ENCODE measurements around the gene OR4Q3. TPM values are rescaled to one million over a fixed set of nuclear protein-coding genes. Genes with fewer than 3 reads are reported as not detected.
"Not testable (repeated sequence)": the region's sequence is repeated elsewhere in the genome, so short reads cannot be mapped to it uniquely, and the experiment has no call there.

The OR4Q3 gene
- not detected in 2 replicates for total RNA-seq

DNA sequence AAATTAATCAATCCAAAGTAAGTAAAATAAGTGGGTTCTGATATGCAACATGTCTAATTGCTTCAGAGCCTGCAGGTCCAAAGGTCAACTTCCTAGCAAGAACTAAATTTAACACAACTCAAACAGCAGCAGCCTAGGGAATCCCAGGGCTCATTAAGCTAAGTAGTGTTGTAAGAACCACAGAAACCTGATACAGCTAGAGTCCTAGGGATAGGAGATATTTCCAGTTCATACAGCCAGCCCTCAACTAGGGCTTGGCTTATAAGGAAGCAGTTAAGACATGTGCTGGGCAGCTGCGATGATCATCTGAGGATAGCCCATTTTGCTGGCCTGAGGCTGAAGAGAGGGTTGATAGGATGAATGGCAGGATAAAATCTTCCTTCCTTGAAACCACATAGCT, at the start of gene OR4Q3:
Gene OR4Q3, plus strand, starts transcription at position 316 of the 400 bp plus-strand sequence.
- H3K36me3 ChIP-seq (ENCODE audit: control insufficient read depth, insufficient read depth, low read length), result no peaks in the 10 kb centered on the region
- no peak for DNase-seq (ENCODE audit: low read depth)
- no peak within 1 kb of the TSS for H3K4me3 ChIP-seq (ENCODE audit: low read depth, low read length)
- no peaks in the 10 kb centered on the region for H3K27me3 ChIP-seq (ENCODE audit: control insufficient read depth, insufficient read depth, low read length)
- TF ChIP-seq CTCF (IDR thresholded peaks at IDR 0.05; ENCODE audit: insufficient read depth, low read length, poor library complexity, severe bottlenecking), result no peak

- TF ChIP-seq CTCF (IDR thresholded peaks at IDR 0.05; ENCODE audit: insufficient read depth, low read length, poor library complexity, severe bottlenecking), result no peak
- Histone ChIP-seq H3K27me3 (ENCODE audit: control insufficient read depth, insufficient read depth, low read length) (no peaks in the 10 kb centered on the region), H3K36me3 (ENCODE audit: control insufficient read depth, insufficient read depth, low read length) (no peaks in the 10 kb centered on the region), H3K4me3 (ENCODE audit: low read depth, low read length) (no peak overlapping the region)
- no peak for DNase-seq (ENCODE audit: low read depth)
These were observed 14.0 kb upstream of the OR4Q3 start for GRCh38 chr14:19729359-19729758.

DNA sequence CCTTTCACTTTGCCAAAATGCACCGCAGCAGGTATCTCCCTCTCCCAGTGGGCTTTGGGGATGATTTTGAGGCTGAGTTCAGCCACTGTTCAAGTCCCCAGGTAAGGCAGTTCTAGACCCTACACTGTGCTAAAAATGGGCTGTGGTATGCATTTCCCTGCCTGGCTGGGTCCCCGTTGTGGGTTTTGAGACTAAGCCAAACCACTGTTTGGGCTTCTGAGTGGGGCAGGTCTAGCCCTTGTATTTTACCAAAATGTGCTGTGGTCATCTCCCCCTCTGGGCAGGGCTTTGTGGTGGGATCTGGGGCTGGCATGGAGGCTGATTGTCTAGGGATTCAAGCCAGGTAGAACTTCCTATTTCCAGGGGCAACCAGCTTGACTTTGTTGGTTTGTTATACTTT, 13.6 kb upstream of the OR4Q3 start:
- no peak for TF ChIP-seq CTCF (IDR thresholded peaks at IDR 0.05; ENCODE audit: insufficient read depth, low read length, poor library complexity, severe bottlenecking)
- DNase-seq (ENCODE audit: low read depth), result no peak
- Histone ChIP-seq H3K4me3 (ENCODE audit: low read depth, low read length) (no peak overlapping the region), H3K36me3 (ENCODE audit: control insufficient read depth, insufficient read depth, low read length) (no peaks in the 10 kb centered on the region), H3K27me3 (ENCODE audit: control insufficient read depth, insufficient read depth, low read length) (no peaks in the 10 kb centered on the region)

GRCh38 chr14:19733893-19734292, 9.5 kb upstream of the OR4Q3 start:
- not testable (repeated sequence) for DNase-seq (ENCODE audit: low read depth); H3K4me3 ChIP-seq (ENCODE audit: low read depth, low read length); H3K27me3 ChIP-seq (ENCODE audit: control insufficient read depth, insufficient read depth, low read length); H3K36me3 ChIP-seq (ENCODE audit: control insufficient read depth, insufficient read depth, low read length)

- DNase-seq (ENCODE audit: low read depth); H3K4me3 ChIP-seq (ENCODE audit: low read depth, low read length); H3K36me3 ChIP-seq (ENCODE audit: control insufficient read depth, insufficient read depth, low read length); H3K27me3 ChIP-seq (ENCODE audit: control insufficient read depth, insufficient read depth, low read length): not testable (repeated sequence)
These were observed 8.9 kb downstream of the OR4Q3 start for GRCh38 chr14:19752316-19752715.

GRCh38 chr14:19754172-19754571, 10.8 kb downstream of the OR4Q3 start:
- no peak for TF ChIP-seq CTCF (IDR thresholded peaks at IDR 0.05; ENCODE audit: insufficient read depth, low read length, poor library complexity, severe bottlenecking)
- H3K27me3 ChIP-seq (ENCODE audit: control insufficient read depth, insufficient read depth, low read length), result no peaks in the 10 kb centered on the region
- H3K4me3 ChIP-seq (ENCODE audit: low read depth, low read length), result no peak overlapping the region
- H3K36me3 ChIP-seq (ENCODE audit: control insufficient read depth, insufficient read depth, low read length), result no peaks in the 10 kb centered on the region
- no peak for DNase-seq (ENCODE audit: low read depth)

- not testable (repeated sequence) for H3K4me3 ChIP-seq (ENCODE audit: low read depth, low read length); H3K36me3 ChIP-seq (ENCODE audit: control insufficient read depth, insufficient read depth, low read length); H3K27me3 ChIP-seq (ENCODE audit: control insufficient read depth, insufficient read depth, low read length); DNase-seq (ENCODE audit: low read depth)
These were observed 28.1 kb downstream of the OR4Q3 start for GRCh38 chr14:19771491-19771890.
